OCI-LY1 (cell line): ENCODE data around the gene FGD4.

Experiments
- CTCF ChIP-seq: fragments of 200-600 bp; sonication (generic), shearing (Covaris generic); IDR thresholded peaks from 2 replicates; pipeline ENCODE4 v1.5.1; 2017; ENCODE audit warnings: mild to moderate bottlenecking, antibody characterized with exemption, low read length, moderate library complexity, mixed read lengths
- EZH2 ChIP-seq: fragments of 200-600 bp; sonication (generic), shearing (Covaris generic); IDR thresholded peaks from 2 replicates; pipeline ENCODE4 v1.8.0; 2017; ENCODE audit warnings: borderline replicate concordance, mixed run types, mild to moderate bottlenecking, antibody characterized with exemption, low read length, moderate library complexity, mixed read lengths

GRCh38 chr12:32486158-32486557 lies 86.8 kb downstream of the FGD4 start:
- TF ChIP-seq CTCF, result no peak
- TF ChIP-seq EZH2, result no peak
